ENCODE measurements around the gene COL6A1.

DNA sequence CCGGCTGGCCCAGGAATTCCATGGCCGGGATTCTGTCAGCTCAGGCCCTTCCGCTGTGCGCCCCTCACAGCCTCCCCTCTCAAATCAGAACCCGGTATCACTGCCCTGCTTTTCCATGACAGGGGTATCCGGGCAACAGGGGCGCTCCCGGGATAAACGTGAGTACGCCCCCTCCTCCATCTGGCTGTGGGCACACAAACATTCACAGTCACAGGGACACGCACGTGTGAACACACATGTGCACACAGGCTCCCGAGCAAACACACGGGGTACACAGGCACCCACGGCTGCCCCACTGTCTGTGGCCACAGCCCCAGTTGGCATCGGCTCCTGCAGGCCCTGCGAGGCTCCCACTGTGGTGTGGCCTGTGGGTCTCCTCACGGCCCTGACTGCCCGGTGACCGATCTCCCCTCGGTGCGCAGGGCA, 16.7 kb downstream of the COL6A1 start:
- TF ChIP-seq, protein P1, sequence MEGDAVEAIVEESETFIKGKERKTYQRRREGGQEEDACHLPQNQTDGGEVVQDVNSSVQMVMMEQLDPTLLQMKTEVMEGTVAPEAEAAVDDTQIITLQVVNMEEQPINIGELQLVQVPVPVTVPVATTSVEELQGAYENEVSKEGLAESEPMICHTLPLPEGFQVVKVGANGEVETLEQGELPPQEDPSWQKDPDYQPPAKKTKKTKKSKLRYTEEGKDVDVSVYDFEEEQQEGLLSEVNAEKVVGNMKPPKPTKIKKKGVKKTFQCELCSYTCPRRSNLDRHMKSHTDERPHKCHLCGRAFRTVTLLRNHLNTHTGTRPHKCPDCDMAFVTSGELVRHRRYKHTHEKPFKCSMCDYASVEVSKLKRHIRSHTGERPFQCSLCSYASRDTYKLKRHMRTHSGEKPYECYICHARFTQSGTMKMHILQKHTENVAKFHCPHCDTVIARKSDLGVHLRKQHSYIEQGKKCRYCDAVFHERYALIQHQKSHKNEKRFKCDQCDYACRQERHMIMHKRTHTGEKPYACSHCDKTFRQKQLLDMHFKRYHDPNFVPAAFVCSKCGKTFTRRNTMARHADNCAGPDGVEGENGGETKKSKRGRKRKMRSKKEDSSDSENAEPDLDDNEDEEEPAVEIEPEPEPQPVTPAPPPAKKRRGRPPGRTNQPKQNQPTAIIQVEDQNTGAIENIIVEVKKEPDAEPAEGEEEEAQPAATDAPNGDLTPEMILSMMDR (IDR thresholded peaks at IDR 0.05; ENCODE audit: low read depth, low read length, missing input control): no peak
- TF ChIP-seq RAD21 (IDR thresholded peaks at IDR 0.05): no peak
